GM19099 (cell line): ENCODE results near the gene TANGO6.

Experiments
- POLR2A ChIP-seq: IDR thresholded peaks from 3 replicates; pipeline ENCODE4 v1.6.1; 2011; ENCODE audit warnings: low read depth; ENCODE audit not compliant: insufficient read length; ENCODE audit errors: extremely low read depth

TANGO6 gene

GRCh38 chr16:68995011-68995504 lies 151.7 kb downstream of the TANGO6 start:
- no peak for TF ChIP-seq POLR2A

DNA sequence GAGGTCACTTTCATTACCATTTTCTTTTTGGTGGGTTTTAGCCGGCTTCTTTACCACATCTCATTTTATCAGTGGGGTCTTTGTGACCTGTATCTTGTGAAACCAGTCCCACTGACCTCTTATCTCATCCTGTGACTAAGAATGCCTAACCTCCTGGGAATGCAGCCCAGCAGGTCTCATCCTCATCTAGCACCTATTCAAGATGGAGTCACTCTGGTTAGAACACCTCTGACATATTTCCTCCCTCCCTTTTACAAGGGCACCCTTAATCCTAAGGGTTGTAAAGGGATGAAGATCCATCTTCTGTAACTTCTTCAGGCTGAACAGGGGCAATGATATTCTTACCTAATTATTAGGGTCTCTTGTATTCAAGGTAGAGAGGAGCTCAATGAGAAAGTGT lies 154.2 kb downstream of the TANGO6 start:
- no peak for TF ChIP-seq POLR2A

DNA sequence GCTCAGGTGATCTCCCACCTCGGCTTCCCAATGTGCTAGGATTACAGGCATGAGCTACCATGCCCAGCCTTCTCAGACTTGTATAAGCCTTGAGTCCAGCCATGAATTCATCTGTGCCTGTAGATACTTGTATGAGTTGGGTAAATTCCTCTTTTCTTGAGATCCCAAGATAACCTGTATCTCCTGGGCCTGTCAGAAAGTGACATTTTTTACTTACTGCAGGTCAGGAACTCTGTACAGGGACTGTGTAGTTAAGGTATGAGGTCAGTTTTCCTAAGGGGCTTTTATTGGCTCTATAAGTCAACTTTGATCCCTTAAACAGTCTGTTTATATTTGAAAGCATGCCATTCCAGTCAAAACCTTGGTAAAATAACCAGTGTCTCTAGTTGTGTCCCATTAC lies 155.8 kb downstream of the TANGO6 start:
- TF ChIP-seq POLR2A, result no peak

DNA sequence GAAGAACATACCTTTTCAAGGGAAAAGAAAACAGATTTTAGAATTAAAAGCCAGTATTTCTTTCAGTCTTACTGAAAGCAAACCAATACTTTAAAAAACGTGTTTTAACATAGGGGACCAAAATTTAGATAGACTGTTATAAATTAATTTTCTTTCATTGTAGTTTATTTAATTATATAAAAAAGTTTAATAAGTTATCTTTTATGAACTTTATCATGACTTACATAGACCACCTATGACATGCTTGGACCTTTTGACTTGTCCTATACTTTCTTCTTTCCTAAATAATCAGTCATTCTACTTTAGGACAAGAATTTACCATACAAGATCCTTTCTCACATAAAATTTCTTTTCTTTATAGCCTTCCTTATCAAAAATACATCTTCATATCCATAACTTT lies 160.2 kb downstream of the TANGO6 start:
- no peak for TF ChIP-seq POLR2A

- TF ChIP-seq POLR2A, result no peak
Measured at GRCh38 chr16:69005641-69006355, 162.5 kb downstream of the TANGO6 start.

DNA sequence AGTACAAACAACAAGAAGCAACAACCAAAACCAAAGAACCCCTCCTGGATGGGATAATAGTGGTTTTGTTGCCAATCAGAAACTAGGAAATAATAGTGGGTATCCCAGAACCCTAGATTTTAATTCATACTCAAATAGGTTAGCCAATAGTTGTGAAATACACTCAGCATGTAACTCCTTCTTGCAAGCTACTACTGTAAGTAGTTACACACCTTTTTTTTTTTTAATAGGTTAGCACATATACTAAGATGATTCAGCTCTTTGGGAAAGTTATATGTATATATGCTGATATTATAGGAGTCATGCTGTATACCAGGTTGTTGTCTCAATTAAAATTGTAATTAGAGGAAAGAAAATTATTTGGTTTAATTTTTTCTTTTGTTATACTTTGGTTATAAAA lies 169.6 kb downstream of the TANGO6 start:
- TF ChIP-seq POLR2A, result no peak

- TF ChIP-seq POLR2A, result no peak
Measured at GRCh38 chr16:69013991-69014390, 170.7 kb downstream of the TANGO6 start.

DNA sequence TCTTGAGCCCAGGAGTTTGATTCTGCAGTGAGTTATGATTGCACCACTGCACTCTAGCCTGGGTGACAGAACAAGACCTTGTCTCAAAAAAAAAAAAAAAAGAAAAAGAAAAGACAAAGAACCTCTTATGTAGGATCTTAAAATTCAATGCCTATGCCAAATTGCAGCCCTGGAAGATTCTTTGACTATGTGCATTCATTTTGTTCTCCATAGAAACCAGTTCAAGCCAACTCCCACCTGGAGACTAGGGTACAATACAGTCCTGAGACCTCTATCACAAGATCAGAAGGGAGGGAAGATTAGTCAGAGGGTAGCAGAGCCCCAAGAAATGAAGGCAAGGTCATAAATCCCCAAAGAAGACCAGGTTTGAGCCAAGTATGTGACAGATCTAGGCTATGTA lies 171.5 kb downstream of the TANGO6 start:
- no peak for TF ChIP-seq POLR2A

- TF ChIP-seq POLR2A, result no peak
Measured at GRCh38 chr16:69017036-69017783, 173.9 kb downstream of the TANGO6 start.

DNA sequence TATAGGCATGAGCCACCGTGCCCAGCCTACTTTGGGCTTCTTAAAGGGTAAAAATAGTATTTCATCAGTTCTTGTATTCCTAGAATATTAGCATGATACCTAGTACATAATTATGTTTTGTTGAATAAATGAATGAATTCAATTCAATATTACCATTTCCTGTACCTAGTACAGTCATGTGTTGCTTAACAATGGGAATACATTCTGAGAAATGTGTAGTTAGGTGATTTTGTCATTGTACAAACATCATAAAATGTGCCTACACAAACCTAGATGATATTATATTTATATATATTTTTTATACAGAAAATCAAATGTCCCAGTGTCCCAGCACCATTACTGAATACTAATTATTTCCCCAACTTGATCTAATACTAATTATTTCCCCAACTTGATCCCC lies 176.5 kb downstream of the TANGO6 start:
- no peak for TF ChIP-seq POLR2A

- TF ChIP-seq POLR2A, result no peak
Measured at GRCh38 chr16:69029121-69029520, 185.8 kb downstream of the TANGO6 start.

DNA sequence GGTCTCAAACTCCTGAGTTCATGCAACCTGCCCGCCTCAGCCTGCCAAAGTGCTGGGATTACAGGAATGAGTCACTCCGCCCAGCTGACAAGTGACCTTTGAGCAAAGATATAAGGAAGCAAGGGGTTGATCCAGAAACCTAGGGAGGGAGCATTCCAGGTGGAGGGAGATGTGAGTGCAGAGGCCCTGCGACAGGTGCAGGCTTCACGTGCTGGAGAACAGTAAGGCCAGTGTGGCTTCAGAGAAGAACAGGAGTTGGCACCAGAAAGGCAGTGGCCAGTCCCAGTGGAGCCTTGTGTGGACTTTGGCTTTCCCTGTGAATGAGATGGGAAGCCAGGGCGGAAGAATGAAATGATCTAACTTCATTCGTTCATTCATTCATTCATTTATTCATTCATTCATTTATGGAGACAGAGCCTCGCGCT lies 188.6 kb downstream of the TANGO6 start:
- TF ChIP-seq POLR2A, result no peak

DNA sequence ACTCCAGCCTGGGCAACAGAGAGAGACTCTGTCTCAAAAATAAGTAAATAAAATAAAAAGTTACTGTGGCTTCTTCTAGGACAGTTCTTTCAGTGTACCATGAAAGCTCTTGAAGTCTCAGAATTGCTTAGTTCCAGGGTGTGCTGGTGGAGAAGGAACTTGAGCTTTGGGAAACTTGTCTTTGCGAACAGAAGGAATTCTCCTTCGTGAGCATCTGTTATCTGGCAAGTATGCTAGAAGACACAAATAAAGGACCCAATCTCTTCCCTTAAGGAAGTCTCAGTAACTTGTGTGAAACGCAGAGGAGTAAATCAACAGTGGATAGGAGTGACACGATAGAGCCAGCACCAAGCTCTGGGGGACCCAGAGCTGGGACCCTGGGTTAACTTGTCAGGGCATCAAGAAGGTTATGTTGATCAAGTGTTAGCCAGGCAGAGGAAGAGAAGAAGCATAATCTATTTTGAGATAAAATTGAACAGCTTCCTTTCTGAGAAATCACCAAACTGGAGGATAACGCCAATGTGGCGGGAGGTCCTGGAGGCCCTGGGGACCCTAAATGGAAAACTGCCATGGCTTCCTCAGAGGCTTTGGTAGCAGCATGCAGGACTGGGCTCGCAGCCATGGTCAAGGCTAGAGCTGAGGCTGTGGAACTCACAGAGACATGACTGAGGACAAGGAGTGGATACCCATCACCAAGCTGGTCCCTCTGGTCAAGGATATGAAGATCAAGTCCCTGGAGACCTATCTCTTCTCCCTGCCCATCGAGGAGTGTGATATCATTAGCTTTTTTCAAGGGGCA lies 190.0 kb downstream of the TANGO6 start:
- TF ChIP-seq POLR2A, result no peak

- no peak for TF ChIP-seq POLR2A
Measured at GRCh38 chr16:69035375-69035774, 192.0 kb downstream of the TANGO6 start.

- no peak for TF ChIP-seq POLR2A
Measured at GRCh38 chr16:69036399-69037091, 193.2 kb downstream of the TANGO6 start.
